OCI-LY3 (cell line): ENCODE data around the gene DNAAF8.

Source experiments
- EZH2phosphoT487 ChIP-seq: fragments of 200-600 bp; shearing (Covaris generic); IDR thresholded peaks from 2 replicates; pipeline ENCODE4 v1.6.1; 2018; ENCODE audit warnings: antibody characterized with exemption, mixed run types, low read depth
- TF ChIP-seq, protein P1 (sequence below): fragments of 200-600, 300-600 bp; sonication (generic); IDR thresholded peaks from 2 replicates; pipeline ENCODE4 v1.5.1; 2014; ENCODE audit warnings: antibody characterized with exemption, low read length, low read depth

DNA sequence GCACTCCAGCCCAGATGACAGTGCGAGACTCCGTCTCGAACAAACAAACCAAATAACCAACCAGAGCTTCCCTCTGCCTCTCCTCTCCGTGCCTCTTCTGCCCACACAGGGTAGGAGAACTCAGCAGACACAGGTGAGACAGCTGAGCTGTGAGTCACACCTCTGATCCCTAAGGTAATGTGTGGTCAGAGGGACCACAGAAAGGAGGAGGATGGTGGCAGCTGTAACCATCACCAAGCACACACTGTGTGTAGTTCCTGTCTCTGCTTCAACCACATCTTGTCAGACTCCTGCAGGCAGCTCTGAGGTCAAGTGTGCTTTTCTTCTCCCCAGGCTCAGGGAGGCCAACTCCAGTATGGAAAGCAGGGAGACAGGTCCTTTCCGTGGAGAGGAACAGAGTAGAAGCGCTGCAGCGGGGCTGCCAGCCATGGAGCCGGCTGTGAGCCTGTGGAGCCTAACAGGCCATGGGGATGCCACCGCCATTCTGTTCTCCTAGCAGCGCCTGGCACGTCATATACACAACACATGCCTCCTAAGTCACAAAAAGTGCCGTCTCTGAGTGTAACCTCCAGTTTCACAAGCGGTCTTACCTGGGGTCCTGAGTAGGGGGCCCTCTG is 33.8 kb upstream of the DNAAF8 start:
- TF ChIP-seq, protein P1, sequence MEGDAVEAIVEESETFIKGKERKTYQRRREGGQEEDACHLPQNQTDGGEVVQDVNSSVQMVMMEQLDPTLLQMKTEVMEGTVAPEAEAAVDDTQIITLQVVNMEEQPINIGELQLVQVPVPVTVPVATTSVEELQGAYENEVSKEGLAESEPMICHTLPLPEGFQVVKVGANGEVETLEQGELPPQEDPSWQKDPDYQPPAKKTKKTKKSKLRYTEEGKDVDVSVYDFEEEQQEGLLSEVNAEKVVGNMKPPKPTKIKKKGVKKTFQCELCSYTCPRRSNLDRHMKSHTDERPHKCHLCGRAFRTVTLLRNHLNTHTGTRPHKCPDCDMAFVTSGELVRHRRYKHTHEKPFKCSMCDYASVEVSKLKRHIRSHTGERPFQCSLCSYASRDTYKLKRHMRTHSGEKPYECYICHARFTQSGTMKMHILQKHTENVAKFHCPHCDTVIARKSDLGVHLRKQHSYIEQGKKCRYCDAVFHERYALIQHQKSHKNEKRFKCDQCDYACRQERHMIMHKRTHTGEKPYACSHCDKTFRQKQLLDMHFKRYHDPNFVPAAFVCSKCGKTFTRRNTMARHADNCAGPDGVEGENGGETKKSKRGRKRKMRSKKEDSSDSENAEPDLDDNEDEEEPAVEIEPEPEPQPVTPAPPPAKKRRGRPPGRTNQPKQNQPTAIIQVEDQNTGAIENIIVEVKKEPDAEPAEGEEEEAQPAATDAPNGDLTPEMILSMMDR, result no peak
- TF ChIP-seq EZH2phosphoT487, result no peak
